Duodenal mucosa (tissue), 2 donors: ENCODE results near the gene CASP6.
A peak's percentile ranks its signal among the peaks of the same experiment; 100 is the strongest.

ENCODE experiments used
- H3K27ac ChIP-seq: one replicate; pipeline ENCODE4 v1.7.0; 2013; ENCODE audit warnings: low read depth, low read length
- H3K27me3 ChIP-seq, 2 donors: one replicate each; pipeline ENCODE4 v1.7.0; 2013; ENCODE audit warnings: low read length in 2 of 2, control low read depth in 1 of 2; ENCODE audit not compliant: insufficient read depth in 2 of 2, control insufficient read depth in 1 of 2
- H3K36me3 ChIP-seq, 2 donors: one replicate each; pipeline ENCODE4 v1.7.0; 2013; ENCODE audit warnings: low read length in 2 of 2, control low read depth in 1 of 2; ENCODE audit not compliant: insufficient read depth in 2 of 2, control insufficient read depth in 1 of 2
- H3K4me1 ChIP-seq, 2 donors: one replicate each; pipeline ENCODE4 v1.7.0; 2013; ENCODE audit warnings: low read length in 2 of 2, control low read depth in 1 of 2; ENCODE audit not compliant: insufficient read depth in 2 of 2, control insufficient read depth in 1 of 2
- H3K4me3 ChIP-seq, 2 donors: one replicate each; pipeline ENCODE4 v1.7.0; 2013; ENCODE audit warnings: low read length in 2 of 2, low read depth in 1 of 2
- H3K9ac ChIP-seq, 2 donors: one replicate each; pipeline ENCODE4 v1.7.0; 2013; ENCODE audit warnings: low read length in 2 of 2, low read depth in 1 of 2
- H3K9me3 ChIP-seq, 2 donors: one replicate each; pipeline ENCODE4 v1.7.0; 2013; ENCODE audit warnings: low read length in 2 of 2, control low read depth in 1 of 2; ENCODE audit not compliant: control insufficient read depth in 1 of 2

Gene CASP6

GRCh38 chr4:109721033-109721432, 17.8 kb upstream of the CASP6 start:
- no peak overlapping the region for H3K27ac ChIP-seq

GRCh38 chr4:109719604-109720003, 16.4 kb upstream of the CASP6 start:
- no peaks in the 10 kb centered on the region for H3K4me1 ChIP-seq
- no peaks in the 10 kb centered on the region for H3K9me3 ChIP-seq
- no peak overlapping the region for H3K9ac ChIP-seq
- H3K36me3 ChIP-seq = peaks cover 13 to 18% of the 10 kb centered on the region in 2 donors
- H3K4me3 ChIP-seq = no peak overlapping the region
- no peak overlapping the region for H3K27ac ChIP-seq
- no peaks in the 10 kb centered on the region for H3K27me3 ChIP-seq

More at GRCh38 chr4:109721033-109721432, 17.8 kb upstream of the CASP6 start:
- Histone ChIP-seq H3K36me3 (peaks cover 10 to 16% of the 10 kb centered on the region in 2 donors), H3K27me3 (no peaks in the 10 kb centered on the region), H3K9ac (no peak overlapping the region), H3K9me3 (no peaks in the 10 kb centered on the region), H3K4me1 (no peaks in the 10 kb centered on the region), H3K4me3 (no peak overlapping the region)

- H3K36me3 ChIP-seq = peaks cover 18 to 20% of the 10 kb centered on the region in 2 donors
- H3K9me3 ChIP-seq = no peaks in the 10 kb centered on the region
- H3K27me3 ChIP-seq = no peaks in the 10 kb centered on the region
- H3K27ac ChIP-seq = no peak overlapping the region
- H3K4me1 ChIP-seq = no peaks in the 10 kb centered on the region
- H3K4me3 ChIP-seq = no peak overlapping the region
- H3K9ac ChIP-seq = no peak overlapping the region
Observed at GRCh38 chr4:109718759-109719158, 15.5 kb upstream of the CASP6 start.

GRCh38 chr4:109713500-109713899, 10.3 kb upstream of the CASP6 start:
- no peaks in the 10 kb centered on the region for H3K4me1 ChIP-seq
- no peak overlapping the region for H3K27ac ChIP-seq
- H3K27me3 ChIP-seq = no peaks in the 10 kb centered on the region
- H3K4me3 ChIP-seq = no peak overlapping the region
- no peaks in the 10 kb centered on the region for H3K9me3 ChIP-seq
- H3K36me3 ChIP-seq = peaks cover 29 to 36% of the 10 kb centered on the region in 2 donors
- H3K9ac ChIP-seq = no peak overlapping the region

- H3K36me3 ChIP-seq = peaks cover 15 to 23% of the 10 kb centered on the region in 2 donors
- no peaks in the 10 kb centered on the region for H3K9me3 ChIP-seq
Observed at GRCh38 chr4:109708990-109709389, 5.7 kb upstream of the CASP6 start.

GRCh38 chr4:109708435-109708834, 5.2 kb upstream of the CASP6 start:
- Histone ChIP-seq H3K4me3 (no peak overlapping the region), H3K27me3 (no peaks in the 10 kb centered on the region), H3K9me3 (no peaks in the 10 kb centered on the region), H3K27ac (no peak overlapping the region), H3K9ac (no peak overlapping the region), H3K36me3 (peaks cover 13 to 20% of the 10 kb centered on the region in 2 donors), H3K4me1 (peaks cover 4 to 9% of the 10 kb centered on the region in 2 donors)

More at GRCh38 chr4:109708990-109709389, 5.7 kb upstream of the CASP6 start:
- Histone ChIP-seq H3K4me3 (no peak overlapping the region), H3K27ac (no peak overlapping the region), H3K4me1 (peaks cover 4 to 9% of the 10 kb centered on the region in 2 donors), H3K27me3 (no peaks in the 10 kb centered on the region), H3K9ac (no peak overlapping the region)

- H3K27ac ChIP-seq = peak overlapping the region; percentile 84
- peak overlapping the region; percentile 84 to 87 for H3K4me3 ChIP-seq
- peaks cover 5 to 6% of the 10 kb centered on the region in 2 donors for H3K36me3 ChIP-seq
- H3K27me3 ChIP-seq = no peaks in the 10 kb centered on the region
- H3K4me1 ChIP-seq = peaks cover 34% of the 10 kb centered on the region in 2 donors
- H3K9ac ChIP-seq = peak overlapping the region; percentile 71 to 82
- no peaks in the 10 kb centered on the region for H3K9me3 ChIP-seq
Observed at GRCh38 chr4:109703664-109704361, 568 bp upstream of the CASP6 start.

GRCh38 chr4:109701566-109702410, 1.5 kb downstream of the CASP6 start:
- Histone ChIP-seq H3K27ac (no peak overlapping the region), H3K9ac (peak overlapping the region; percentile 82 to 90), H3K4me1 (peaks cover 40 to 50% of the 10 kb centered on the region in 2 donors), H3K4me3 (peak overlapping the region; percentile 84 to 87), H3K9me3 (no peaks in the 10 kb centered on the region), H3K36me3 (peaks cover 0 to 8% of the 10 kb centered on the region in 2 donors), H3K27me3 (no peaks in the 10 kb centered on the region)

GRCh38 chr4:109699553-109700225, 3.6 kb downstream of the CASP6 start:
- Histone ChIP-seq H3K4me3 (peak overlapping the region; percentile 16 to 40), H3K27ac (no peak overlapping the region), H3K9me3 (no peaks in the 10 kb centered on the region), H3K36me3 (peaks cover 3 to 22% of the 10 kb centered on the region in 2 donors), H3K27me3 (no peaks in the 10 kb centered on the region), H3K9ac (peak overlapping the region; percentile 3 to 18), H3K4me1 (peaks cover 36 to 50% of the 10 kb centered on the region in 2 donors)
